Measurements from ENCODE around the gene PRELID3B. TPM values are rescaled to one million over a fixed set of nuclear protein-coding genes. Genes with fewer than 3 reads are reported as not detected.

Gene PRELID3B
- total RNA-seq, 2 experiments from 2014 or later: 66.4 to 82.5 TPM

- H3K27me3 Mint-ChIP-seq: no peaks in the 10 kb centered on the region
- POLR2A ChIA-PET: interaction anchor here (0.6 kb wide), 2 partner anchors 13 to 379 kb away, joined by 3 to 4 read pairs; no protein-coding TSS in a partner anchor
- CTCF ChIA-PET: interaction anchor here (0.9 to 2.4 kb wide), 6 partner anchors 10 to 49 kb away, joined by 3 to 16 read pairs (median 4); partner anchors contain the start of gene PRELID3B
Measured at GRCh38 chr20:59031564-59032022, 11.0 kb downstream of the PRELID3B start.

GRCh38 chr20:59030911-59031563, 11.5 kb downstream of the PRELID3B start:
- Mint-ChIP-seq H3K4me1 (peaks cover 66% of the 10 kb centered on the region), H3K4me3 (peak overlapping the region; percentile 91), H3K27me3 (no peaks in the 10 kb centered on the region), H3K27ac (peak overlapping the region; percentile 91), H3K9me3 (no peaks in the 10 kb centered on the region), H3K36me3 (ENCODE audit: low read depth) (peaks cover 75% of the 10 kb centered on the region)
- CTCF ChIA-PET: interaction anchor here (0.9 to 2.4 kb wide), 6 partner anchors 10 to 48 kb away, joined by 3 to 16 read pairs (median 4); partner anchors contain the start of gene PRELID3B
- no peak for DNase-seq
- POLR2A ChIA-PET: interaction anchor here (0.6 kb wide), 1 partner anchor 379 kb away, joined by 3 read pairs; no protein-coding TSS in a partner anchor

More at GRCh38 chr20:59031564-59032022, 11.0 kb downstream of the PRELID3B start:
- Mint-ChIP-seq H3K4me1 (peaks cover 71% of the 10 kb centered on the region), H3K36me3 (ENCODE audit: low read depth) (peaks cover 75% of the 10 kb centered on the region), H3K4me3 (peak overlapping the region; percentile 91), H3K27ac (peak overlapping the region; percentile 91), H3K9me3 (no peaks in the 10 kb centered on the region)
- no peak for DNase-seq

- no peaks in the 10 kb centered on the region for H3K27me3 Mint-ChIP-seq
- no peaks in the 10 kb centered on the region for H3K9me3 Mint-ChIP-seq
- H3K27ac Mint-ChIP-seq: no peak overlapping the region
- peak overlapping the region; percentile 52 for H3K4me3 Mint-ChIP-seq
- no peak for DNase-seq
- peaks cover 61% of the 10 kb centered on the region for H3K4me1 Mint-ChIP-seq
- H3K36me3 Mint-ChIP-seq (ENCODE audit: low read depth): peaks cover 72% of the 10 kb centered on the region
- POLR2A ChIA-PET: no interaction called here
- CTCF ChIA-PET: interaction anchor here (1.1 kb wide), 1 partner anchor 12 kb away, joined by 3 read pairs; no protein-coding TSS in a partner anchor
Measured at GRCh38 chr20:59028812-59029211, 13.8 kb downstream of the PRELID3B start.

GRCh38 chr20:59027741-59028320, 14.8 kb downstream of the PRELID3B start:
- H3K27me3 Mint-ChIP-seq: no peaks in the 10 kb centered on the region
- no peak for DNase-seq
- ChIA-PET POLR2A (no interaction called here), CTCF (interaction anchor here (1.1 kb wide), 1 partner anchor 11 kb away, joined by 3 read pairs; no protein-coding TSS in a partner anchor)
- H3K27ac Mint-ChIP-seq: no peak overlapping the region
- no peak overlapping the region for H3K4me3 Mint-ChIP-seq
- H3K36me3 Mint-ChIP-seq (ENCODE audit: low read depth): peaks cover 74% of the 10 kb centered on the region
- no peaks in the 10 kb centered on the region for H3K9me3 Mint-ChIP-seq
- H3K4me1 Mint-ChIP-seq: peaks cover 57% of the 10 kb centered on the region

- no peak overlapping the region for H3K27ac Mint-ChIP-seq
- peaks cover 54% of the 10 kb centered on the region for H3K4me1 Mint-ChIP-seq
- H3K4me3 Mint-ChIP-seq: no peak overlapping the region
- peaks cover 78% of the 10 kb centered on the region for H3K36me3 Mint-ChIP-seq (ENCODE audit: low read depth)
- DNase-seq: no peak
- H3K27me3 Mint-ChIP-seq: no peaks in the 10 kb centered on the region
- ChIA-PET CTCF (no interaction called here), POLR2A (no interaction called here)
- no peaks in the 10 kb centered on the region for H3K9me3 Mint-ChIP-seq
Measured at GRCh38 chr20:59026904-59027740, 15.5 kb downstream of the PRELID3B start.

GRCh38 chr20:59025511-59025910, 17.1 kb downstream of the PRELID3B start:
- Mint-ChIP-seq H3K27ac (peak overlapping the region; percentile 16), H3K27me3 (no peaks in the 10 kb centered on the region), H3K36me3 (ENCODE audit: low read depth) (peaks cover 69% of the 10 kb centered on the region), H3K9me3 (no peaks in the 10 kb centered on the region), H3K4me1 (peaks cover 44% of the 10 kb centered on the region), H3K4me3 (no peak overlapping the region)
- ChIA-PET CTCF (interaction anchor here (1.7 kb wide), 1 partner anchor 182 kb away, joined by 4 read pairs; no protein-coding TSS in a partner anchor), POLR2A (no interaction called here)
- DNase-seq: no peak

GRCh38 chr20:59025086-59025485, 17.5 kb downstream of the PRELID3B start:
- DNase-seq: no peak
- H3K9me3 Mint-ChIP-seq: no peaks in the 10 kb centered on the region
- no peaks in the 10 kb centered on the region for H3K27me3 Mint-ChIP-seq
- ChIA-PET CTCF (interaction anchor here (1.7 kb wide), 2 partner anchors 10 to 183 kb away, joined by 4 to 8 read pairs; no protein-coding TSS in a partner anchor), POLR2A (no interaction called here)
- H3K27ac Mint-ChIP-seq: no peak overlapping the region
- no peak overlapping the region for H3K4me3 Mint-ChIP-seq
- peaks cover 65% of the 10 kb centered on the region for H3K36me3 Mint-ChIP-seq (ENCODE audit: low read depth)
- H3K4me1 Mint-ChIP-seq: peaks cover 40% of the 10 kb centered on the region

- H3K36me3 Mint-ChIP-seq (ENCODE audit: low read depth): peaks cover 56% of the 10 kb centered on the region
- no peak overlapping the region for H3K27ac Mint-ChIP-seq
- CTCF ChIA-PET: interaction anchor here (0.9 to 1.7 kb wide), 3 partner anchors 9 to 184 kb away, joined by 3 to 8 read pairs (median 4); no protein-coding TSS in a partner anchor
- no peaks in the 10 kb centered on the region for H3K9me3 Mint-ChIP-seq
- POLR2A ChIA-PET: no interaction called here
- H3K4me1 Mint-ChIP-seq: peaks cover 30% of the 10 kb centered on the region
- DNase-seq: no peak
- no peak overlapping the region for H3K4me3 Mint-ChIP-seq
- H3K27me3 Mint-ChIP-seq: no peaks in the 10 kb centered on the region
Measured at GRCh38 chr20:59024111-59024530, 18.5 kb downstream of the PRELID3B start.

GRCh38 chr20:59023616-59024015, 19.0 kb downstream of the PRELID3B start:
- Mint-ChIP-seq H3K27me3 (no peaks in the 10 kb centered on the region), H3K4me3 (no peak overlapping the region), H3K9me3 (no peaks in the 10 kb centered on the region), H3K27ac (no peak overlapping the region), H3K36me3 (ENCODE audit: low read depth) (peaks cover 51% of the 10 kb centered on the region), H3K4me1 (peaks cover 25% of the 10 kb centered on the region)
- CTCF ChIA-PET: interaction anchor here (0.6 to 1.7 kb wide), 3 partner anchors 8 to 472 kb away, joined by 3 to 8 read pairs (median 3); no protein-coding TSS in a partner anchor
- no peak for DNase-seq
- POLR2A ChIA-PET: no interaction called here

GRCh38 chr20:59022754-59023153, 19.8 kb downstream of the PRELID3B start:
- DNase-seq: no peak
- H3K4me3 Mint-ChIP-seq: no peak overlapping the region
- ChIA-PET CTCF (interaction anchor here (0.6 kb wide), 1 partner anchor 473 kb away, joined by 3 read pairs; no protein-coding TSS in a partner anchor), POLR2A (no interaction called here)
- no peak overlapping the region for H3K27ac Mint-ChIP-seq
- peaks cover 45% of the 10 kb centered on the region for H3K36me3 Mint-ChIP-seq (ENCODE audit: low read depth)
- H3K27me3 Mint-ChIP-seq: no peaks in the 10 kb centered on the region
- no peaks in the 10 kb centered on the region for H3K9me3 Mint-ChIP-seq
- peaks cover 20% of the 10 kb centered on the region for H3K4me1 Mint-ChIP-seq

GRCh38 chr20:59020938-59021551, 21.5 kb downstream of the PRELID3B start:
- CTCF ChIA-PET: interaction anchor here (1.3 kb wide), 1 partner anchor 11 kb away, joined by 4 read pairs; the partner anchor contains the start of gene ATP5F1E
- POLR2A ChIA-PET: no interaction called here
- H3K9me3 Mint-ChIP-seq: no peaks in the 10 kb centered on the region
- no peaks in the 10 kb centered on the region for H3K27me3 Mint-ChIP-seq
- no peak overlapping the region for H3K4me3 Mint-ChIP-seq
- peaks cover 25% of the 10 kb centered on the region for H3K4me1 Mint-ChIP-seq
- DNase-seq: no peak
- peaks cover 30% of the 10 kb centered on the region for H3K36me3 Mint-ChIP-seq (ENCODE audit: low read depth)
- no peak overlapping the region for H3K27ac Mint-ChIP-seq

GRCh38 chr20:59019217-59019616, 23.4 kb downstream of the PRELID3B start, which contains the start of gene TUBB1:
Gene TUBB1 (plus strand): TSS chr20:59019429. CDS start chr20:59019523, 94 bp downstream.
- Mint-ChIP-seq H3K36me3 (ENCODE audit: low read depth) (peaks cover 18% of the 10 kb centered on the region), H3K27me3 (no peaks in the 10 kb centered on the region), H3K9me3 (no peaks in the 10 kb centered on the region), H3K27ac (peak within 1 kb of the TSS; percentile 31), H3K4me1 (peaks cover 28% of the 10 kb centered on the region), H3K4me3 (no peak within 1 kb of the TSS)
- DNase-seq: no peak
- CTCF ChIA-PET: interaction anchor here (1.5 kb wide), 1 partner anchor 11 kb away, joined by 7 read pairs; no protein-coding TSS in a partner anchor
- POLR2A ChIA-PET: interaction anchor here (0.5 kb wide), 1 partner anchor 13 kb away, joined by 4 read pairs; no protein-coding TSS in a partner anchor

Measured in activated CD4-positive, alpha-beta T cell treated with anti-CD3 and anti-CD28 coated beads, Interleukin-2, amount 10 ng/mL, durations not matched to agents 7 days and 5 days (primary cell).